ENCODE measurements around the gene SLC25A25.
A peak's percentile ranks its signal among the peaks of the same experiment; 100 is the strongest.
"Not testable (repeated sequence)": the region's sequence is repeated elsewhere in the genome, so short reads cannot be mapped to it uniquely, and the experiment has no call there.

Gene SLC25A25

DNA sequence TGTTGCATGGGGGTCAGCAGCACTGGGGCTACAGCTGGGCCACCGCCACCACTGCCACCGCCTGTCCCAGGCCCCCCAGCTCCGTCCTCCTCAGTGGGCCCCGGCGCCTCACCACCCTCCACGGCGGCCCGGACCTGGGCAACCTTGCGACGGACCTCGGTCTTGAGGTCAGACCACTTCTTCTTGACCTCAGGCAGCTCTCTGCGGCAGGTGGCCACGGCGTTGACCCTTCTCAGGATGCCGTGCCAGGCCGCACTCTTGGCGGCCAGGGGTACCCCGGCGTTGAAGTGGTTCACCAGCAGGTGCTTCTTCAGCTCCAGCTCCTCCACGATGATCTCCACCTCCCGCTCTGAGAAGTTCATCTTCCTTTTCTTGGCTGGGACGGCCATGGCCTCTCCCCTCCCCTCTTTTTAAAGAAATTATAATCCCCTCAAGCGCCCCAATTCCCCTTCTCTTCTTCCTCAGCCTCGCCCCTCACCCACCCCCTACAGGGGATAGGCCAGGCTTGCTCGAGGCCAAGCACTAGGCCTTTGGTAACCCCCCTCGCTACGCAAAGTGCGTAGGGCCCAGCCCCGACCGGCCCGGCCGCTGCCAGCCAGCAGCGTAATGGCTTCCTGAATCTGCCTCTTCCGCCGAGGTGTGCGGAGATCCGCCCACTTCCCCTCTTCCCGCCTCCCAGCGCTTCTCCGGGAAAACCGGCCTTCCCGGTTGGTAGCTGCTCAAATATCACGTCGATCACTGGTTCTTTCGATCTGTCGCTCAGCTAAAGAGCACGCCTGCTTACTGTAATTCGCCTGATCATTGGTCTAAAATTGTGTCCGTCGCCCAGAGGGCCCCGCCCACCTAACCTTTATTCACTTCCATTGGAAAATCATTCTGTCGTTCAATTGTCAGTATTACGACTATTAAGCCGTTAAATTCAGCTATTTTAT is 1.1 kb upstream of the SLC25A25 start, which contains the start of gene NAIF1:
TSS of gene NAIF1 (minus strand) at position 608 of the 932 bp plus-strand sequence. CDS start at position 389, 219 bp downstream.
- TF ChIP-seq CTCF (IDR thresholded peaks at IDR 0.05; ENCODE audit: insufficient read depth, low read depth, low read length, missing control alignments), result no peak
- H3K4me3 ChIP-seq (ENCODE audit: low read depth, low read length), result peak within 1 kb of the TSS; percentile 84
- peak; percentile 100 for DNase-seq (ENCODE audit: low read depth)

GRCh38 chr9:128068386-128069205 is 564 bp downstream of the SLC25A25 start:
- no peak for TF ChIP-seq CTCF (IDR thresholded peaks at IDR 0.05; ENCODE audit: insufficient read depth, low read depth, low read length, missing control alignments)
- DNase-seq (ENCODE audit: low read depth), result no peak
- H3K4me3 ChIP-seq (ENCODE audit: low read depth, low read length), result peak overlapping the region; percentile 84

GRCh38 chr9:128070874-128071273 is 2.8 kb downstream of the SLC25A25 start:
- peak overlapping the region; percentile 57; the same call in 1 of the 2 replicates for H3K4me3 ChIP-seq (ENCODE audit: low read depth, low read length)
- DNase-seq (ENCODE audit: low read depth), result no peak
- TF ChIP-seq CTCF (IDR thresholded peaks at IDR 0.05; ENCODE audit: insufficient read depth, low read depth, low read length, missing control alignments), result no peak

DNA sequence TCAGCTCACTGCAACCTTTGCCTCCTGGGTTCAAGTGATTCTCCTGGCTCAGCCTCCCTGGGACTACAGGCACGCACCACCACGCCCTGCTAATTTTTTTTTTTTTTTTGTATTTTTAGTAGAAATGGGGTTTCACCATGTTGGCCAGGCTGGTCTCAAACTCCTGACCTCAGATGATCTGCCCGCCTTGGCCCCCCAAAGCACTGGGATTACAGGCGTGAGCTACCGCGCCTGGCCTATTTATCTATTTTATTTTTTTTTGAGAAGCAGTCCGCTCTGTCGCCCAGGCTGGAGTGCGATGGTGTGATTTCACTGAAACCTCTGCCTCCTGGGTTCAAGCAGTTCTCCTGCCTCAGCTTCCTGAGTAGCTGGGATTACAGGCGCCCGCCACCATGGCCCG is 3.4 kb downstream of the SLC25A25 start:
- not testable (repeated sequence) for DNase-seq (ENCODE audit: low read depth)
- peak overlapping the region; percentile 57 for H3K4me3 ChIP-seq (ENCODE audit: low read depth, low read length)

DNA sequence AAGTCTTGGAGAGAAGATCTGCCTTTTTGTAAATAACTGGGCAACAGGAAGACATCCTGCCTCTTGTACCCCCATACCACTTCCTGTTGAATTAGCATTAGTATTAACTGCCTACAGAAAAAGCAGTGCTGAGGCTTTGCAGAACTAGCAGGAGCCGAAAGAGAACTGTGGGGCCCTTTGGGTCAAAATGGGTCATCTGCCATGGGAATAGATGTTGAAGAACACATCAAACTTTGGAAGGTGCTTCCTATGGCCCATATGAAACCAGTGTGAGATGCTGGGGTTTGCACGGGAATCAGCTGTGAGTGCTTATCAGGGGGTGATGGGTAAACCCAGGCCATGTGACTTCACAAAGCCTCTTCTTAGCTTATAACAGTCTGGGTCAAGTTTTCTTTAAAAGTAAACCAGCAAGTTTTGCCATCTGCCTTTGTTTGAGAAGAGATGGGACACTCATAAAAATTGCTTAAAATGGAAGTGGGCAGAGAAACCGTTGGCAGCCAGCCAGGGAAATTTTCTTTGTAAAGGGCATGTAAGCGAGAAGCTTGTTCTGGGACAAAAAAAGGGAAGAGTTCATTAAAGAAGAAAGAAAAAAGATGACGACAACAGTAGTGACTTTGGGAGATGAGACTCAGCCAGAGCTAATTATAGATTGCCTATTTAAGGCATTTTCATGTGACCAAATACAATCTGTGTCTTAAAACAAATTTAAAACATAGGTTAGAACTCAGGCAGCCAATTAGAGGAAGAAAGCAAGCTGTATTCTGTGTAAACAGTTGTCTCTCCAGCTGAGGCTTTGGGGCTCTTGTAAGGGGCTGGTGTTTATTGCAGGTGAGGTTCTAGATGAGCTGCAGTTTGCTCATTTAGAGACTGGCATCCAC is 4.4 kb downstream of the SLC25A25 start:
- TF ChIP-seq CTCF (IDR thresholded peaks at IDR 0.05; ENCODE audit: insufficient read depth, low read depth, low read length, missing control alignments), result no peak
- peak overlapping the region; percentile 57 for H3K4me3 ChIP-seq (ENCODE audit: low read depth, low read length)
- peak; percentile 82 for DNase-seq (ENCODE audit: low read depth)

DNA sequence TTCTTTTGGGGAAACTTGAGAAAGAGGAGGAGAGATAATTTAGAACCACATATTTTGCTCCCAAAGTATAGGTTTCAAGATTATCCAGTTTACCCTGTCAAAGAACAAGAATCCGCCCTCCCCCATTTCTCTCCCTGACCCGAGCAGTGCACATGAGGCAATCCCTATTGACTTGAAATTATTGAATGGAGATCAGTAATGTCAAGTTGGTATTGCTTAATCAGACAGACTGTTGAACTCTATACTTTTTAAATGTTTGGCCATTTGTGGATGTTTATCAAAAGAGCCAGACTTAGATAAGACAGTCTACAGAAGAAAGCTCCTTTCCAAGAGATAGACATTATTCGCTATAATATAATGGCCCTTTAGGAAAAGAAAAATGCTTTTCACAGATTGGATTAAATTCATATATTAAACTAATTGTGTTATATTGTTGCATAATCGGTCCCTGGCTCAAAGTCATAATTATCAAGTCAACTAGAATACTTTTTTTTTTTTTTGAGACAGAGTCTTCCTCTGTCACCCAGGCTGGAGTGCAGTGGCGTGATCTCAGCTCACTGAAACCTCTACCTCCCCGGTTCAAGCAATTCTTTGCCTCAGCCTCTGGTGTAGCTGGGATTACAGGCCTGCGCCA is 5.3 kb downstream of the SLC25A25 start:
- DNase-seq (ENCODE audit: low read depth), result no peak
- peak overlapping the region; percentile 57 for H3K4me3 ChIP-seq (ENCODE audit: low read depth, low read length)
- no peak for TF ChIP-seq CTCF (IDR thresholded peaks at IDR 0.05; ENCODE audit: insufficient read depth, low read depth, low read length, missing control alignments)

Data from GM12865 (cell line).